GM12801 (cell line): ENCODE data around the gene KMT2B.

Experiments used
- TF ChIP-seq, protein P1 (sequence below): IDR thresholded peaks from one replicate; pipeline ENCODE4 v1.5.1; 2011; ENCODE audit warnings: control low read depth; ENCODE audit not compliant: insufficient read length; ENCODE audit errors: extremely low read depth

Gene KMT2B

DNA sequence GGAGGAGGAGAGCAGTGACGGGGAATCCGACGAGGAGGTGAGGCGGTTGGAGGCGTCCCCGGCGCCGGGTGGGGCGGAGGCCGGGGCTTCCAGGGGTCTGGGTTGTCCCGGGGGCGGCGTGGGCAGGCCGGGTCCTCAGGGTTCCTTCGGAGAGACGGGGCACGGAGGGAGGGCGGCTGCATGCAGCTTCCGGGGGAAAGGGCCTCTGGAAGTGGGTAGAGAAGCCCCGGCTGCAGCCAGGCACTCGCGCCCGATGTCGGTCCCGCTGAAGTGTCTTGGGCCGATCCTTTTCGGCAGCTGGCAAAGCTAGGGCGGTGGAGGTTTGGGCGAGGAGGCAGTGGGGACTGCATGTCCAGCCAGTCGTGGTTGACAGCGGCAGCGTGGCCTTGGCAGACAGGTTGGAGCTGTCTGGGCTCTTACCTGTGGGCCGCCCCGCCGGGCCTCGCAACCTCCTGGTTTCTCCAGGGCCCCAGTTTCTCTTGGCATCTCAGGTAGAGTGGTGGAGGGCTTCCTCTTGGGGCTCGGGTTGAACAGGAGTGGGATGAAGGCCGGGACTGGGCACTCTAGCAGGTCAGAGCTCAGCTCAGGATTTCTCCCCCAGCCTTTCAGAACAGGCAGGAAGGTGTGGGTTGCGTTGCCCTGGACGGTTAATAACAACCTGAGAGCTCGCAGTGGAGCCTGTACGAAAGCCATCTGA, 690 bp downstream of the KMT2B start:
- TF ChIP-seq, protein P1, sequence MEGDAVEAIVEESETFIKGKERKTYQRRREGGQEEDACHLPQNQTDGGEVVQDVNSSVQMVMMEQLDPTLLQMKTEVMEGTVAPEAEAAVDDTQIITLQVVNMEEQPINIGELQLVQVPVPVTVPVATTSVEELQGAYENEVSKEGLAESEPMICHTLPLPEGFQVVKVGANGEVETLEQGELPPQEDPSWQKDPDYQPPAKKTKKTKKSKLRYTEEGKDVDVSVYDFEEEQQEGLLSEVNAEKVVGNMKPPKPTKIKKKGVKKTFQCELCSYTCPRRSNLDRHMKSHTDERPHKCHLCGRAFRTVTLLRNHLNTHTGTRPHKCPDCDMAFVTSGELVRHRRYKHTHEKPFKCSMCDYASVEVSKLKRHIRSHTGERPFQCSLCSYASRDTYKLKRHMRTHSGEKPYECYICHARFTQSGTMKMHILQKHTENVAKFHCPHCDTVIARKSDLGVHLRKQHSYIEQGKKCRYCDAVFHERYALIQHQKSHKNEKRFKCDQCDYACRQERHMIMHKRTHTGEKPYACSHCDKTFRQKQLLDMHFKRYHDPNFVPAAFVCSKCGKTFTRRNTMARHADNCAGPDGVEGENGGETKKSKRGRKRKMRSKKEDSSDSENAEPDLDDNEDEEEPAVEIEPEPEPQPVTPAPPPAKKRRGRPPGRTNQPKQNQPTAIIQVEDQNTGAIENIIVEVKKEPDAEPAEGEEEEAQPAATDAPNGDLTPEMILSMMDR = no peak

DNA sequence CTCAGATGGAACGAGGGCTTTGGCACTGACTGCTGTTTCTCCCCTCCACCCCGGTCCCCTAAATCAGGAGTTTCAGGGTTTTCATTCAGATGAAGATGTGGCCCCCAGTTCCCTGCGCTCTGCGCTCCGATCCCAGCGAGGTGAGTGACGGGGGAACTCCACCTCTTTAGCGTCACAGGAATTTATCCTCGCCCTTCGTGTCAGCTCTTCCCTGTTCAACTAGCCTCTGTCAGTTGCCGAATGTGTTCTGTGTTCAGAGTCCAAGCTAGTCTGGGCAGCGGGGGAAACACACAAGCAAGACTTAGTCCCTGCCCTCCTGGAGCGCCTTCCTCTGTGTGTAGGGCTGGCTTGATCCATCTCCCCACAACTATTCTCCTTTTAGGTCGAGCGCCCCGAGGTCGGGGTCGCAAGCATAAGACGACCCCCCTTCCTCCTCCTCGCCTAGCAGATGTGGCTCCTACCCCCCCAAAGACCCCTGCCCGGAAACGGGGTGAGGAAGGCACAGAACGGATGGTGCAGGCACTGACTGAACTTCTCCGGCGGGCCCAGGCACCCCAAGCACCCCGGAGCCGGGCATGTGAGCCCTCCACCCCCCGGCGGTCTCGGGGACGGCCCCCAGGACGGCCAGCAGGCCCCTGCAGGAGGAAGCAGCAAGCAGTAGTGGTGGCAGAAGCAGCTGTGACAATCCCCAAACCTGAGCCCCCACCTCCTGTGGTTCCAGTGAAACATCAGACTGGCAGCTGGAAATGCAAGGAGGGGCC, 1.8 kb downstream of the KMT2B start:
- TF ChIP-seq, protein P1 = no peak

DNA sequence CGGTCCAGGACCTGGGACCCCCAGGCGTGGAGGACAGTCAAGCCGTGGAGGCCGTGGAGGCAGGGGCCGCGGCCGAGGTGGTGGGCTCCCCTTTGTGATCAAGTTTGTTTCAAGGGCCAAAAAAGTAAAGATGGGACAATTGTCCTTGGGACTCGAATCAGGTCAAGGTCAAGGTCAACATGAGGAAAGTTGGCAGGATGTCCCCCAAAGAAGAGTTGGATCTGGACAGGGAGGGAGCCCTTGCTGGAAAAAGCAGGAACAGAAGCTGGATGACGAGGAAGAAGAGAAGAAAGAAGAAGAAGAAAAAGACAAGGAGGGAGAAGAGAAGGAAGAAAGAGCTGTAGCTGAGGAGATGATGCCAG, 2.3 kb downstream of the KMT2B start:
- TF ChIP-seq, protein P1 = no peak

DNA sequence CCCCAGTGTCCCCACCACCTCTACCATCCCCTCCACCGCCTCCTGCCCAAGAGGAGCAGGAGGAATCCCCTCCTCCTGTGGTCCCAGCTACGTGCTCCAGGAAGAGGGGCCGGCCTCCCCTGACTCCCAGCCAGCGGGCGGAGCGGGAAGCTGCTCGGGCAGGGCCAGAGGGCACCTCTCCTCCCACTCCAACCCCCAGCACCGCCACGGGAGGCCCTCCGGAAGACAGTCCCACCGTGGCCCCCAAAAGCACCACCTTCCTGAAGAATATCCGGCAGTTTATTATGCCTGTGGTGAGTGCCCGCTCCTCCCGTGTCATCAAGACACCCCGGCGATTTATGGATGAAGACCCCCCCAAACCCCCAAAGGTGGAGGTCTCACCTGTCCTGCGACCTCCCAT, 2.8 kb downstream of the KMT2B start:
- TF ChIP-seq, protein P1 = no peak

DNA sequence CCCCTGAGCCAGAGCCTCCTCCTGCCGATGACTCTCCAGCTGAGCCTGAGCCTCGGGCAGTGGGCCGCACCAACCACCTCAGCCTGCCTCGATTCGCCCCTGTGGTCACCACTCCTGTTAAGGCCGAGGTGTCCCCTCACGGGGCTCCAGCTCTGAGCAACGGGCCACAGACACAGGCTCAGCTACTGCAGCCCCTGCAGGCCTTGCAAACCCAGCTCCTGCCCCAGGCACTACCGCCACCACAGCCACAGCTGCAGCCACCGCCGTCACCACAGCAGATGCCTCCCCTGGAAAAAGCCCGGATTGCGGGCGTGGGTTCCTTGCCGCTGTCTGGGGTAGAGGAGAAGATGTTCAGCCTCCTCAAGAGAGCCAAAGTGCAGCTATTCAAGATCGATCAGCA, 3.6 kb downstream of the KMT2B start:
- TF ChIP-seq, protein P1 = no peak

DNA sequence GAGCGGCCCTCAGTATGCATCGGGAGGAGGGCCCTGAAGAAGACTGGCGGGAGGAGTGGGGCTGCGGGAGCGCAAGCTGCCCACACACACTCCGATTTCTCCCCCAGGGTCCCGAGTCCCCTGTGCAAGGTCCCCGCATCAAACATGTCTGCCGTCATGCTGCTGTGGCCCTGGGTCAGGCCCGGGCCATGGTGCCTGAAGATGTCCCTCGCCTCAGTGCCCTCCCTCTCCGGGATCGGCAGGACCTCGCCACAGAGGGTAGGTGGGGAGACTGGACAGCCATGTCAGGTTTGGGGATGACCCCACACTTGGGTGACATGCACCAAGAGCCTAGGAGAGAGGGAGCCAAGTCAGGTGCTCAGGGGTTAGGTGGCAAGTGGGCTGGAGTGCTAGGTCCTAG, 4.7 kb downstream of the KMT2B start:
- TF ChIP-seq, protein P1 = no peak

DNA sequence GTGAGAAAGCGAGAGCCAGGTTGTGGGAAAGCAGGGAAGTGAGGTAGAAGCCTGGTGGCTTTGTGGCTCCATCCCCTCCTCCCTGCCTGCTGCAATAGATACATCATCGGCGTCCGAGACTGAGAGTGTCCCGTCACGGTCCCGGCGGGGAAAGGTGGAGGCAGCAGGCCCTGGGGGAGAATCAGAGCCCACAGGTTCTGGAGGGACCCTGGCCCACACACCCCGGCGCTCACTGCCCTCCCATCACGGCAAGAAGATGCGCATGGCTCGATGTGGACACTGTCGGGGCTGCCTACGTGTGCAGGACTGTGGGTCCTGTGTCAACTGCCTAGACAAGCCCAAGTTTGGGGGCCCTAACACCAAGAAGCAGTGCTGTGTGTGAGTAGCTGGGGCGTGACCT, 5.1 kb downstream of the KMT2B start:
- TF ChIP-seq, protein P1 = no peak
